B cell (primary cell): ENCODE results near the gene LAPTM4A. TPM values are rescaled to one million over a fixed set of nuclear protein-coding genes. Genes with fewer than 3 reads are reported as not detected.

Source experiments
- ATAC-seq: fragments of 200-7000 bp; cut with Tn5 transposase; one replicate; pipeline ENCODE4 v1.10.0; 2021; ENCODE audit warnings: low read depth, mild to moderate bottlenecking, moderate number of reproducible peaks, moderate library complexity
- CTCF ChIA-PET: fragments of 350-600 bp; sonication (Branson Sonifier 250); formaldehyde crosslinking; loops from one replicate; lab custom pipeline; 2021; ENCODE audit warnings: antibody characterized with exemption, inconsistent platforms; lab: Charles Lee
- POLR2A ChIA-PET: fragments of 350-600 bp; sonication (Branson Sonifier 250); formaldehyde crosslinking; loops from one replicate; lab custom pipeline; 2021; ENCODE audit warnings: antibody characterized with exemption; lab: Charles Lee
- DNase-seq: peaks from one replicate; pipeline ENCODE4 v3.0.0; 2013
- H2AFZ ChIP-seq: 2 replicates; pipeline ENCODE4 v1.6.1; 2012; ENCODE audit warnings: mild to moderate bottlenecking, low read depth, low read length; ENCODE audit not compliant: insufficient read depth, poor library complexity, severe bottlenecking
- H3K27ac ChIP-seq, 2 donors: 1 replicate in 1 of 2; 2 replicates in 1 of 2; pipeline ENCODE4 v1.5.1; 2012 to 2013; ENCODE audit warnings: low read length in 2 of 2, mild to moderate bottlenecking in 2 of 2, moderate library complexity in 1 of 2
- H3K27me3 ChIP-seq, 4 experiments: fragments of 200-600 bp in 1 of 4; sonication (generic) in 1 of 4; replicated peaks in 1 of 4; 1 replicate in 2 of 4; 2 replicates in 2 of 4; pipeline versions ENCODE4 v1.6.1 to v1.7.0; 2013 to 2016; ENCODE audit warnings: low read length in 3 of 4, mild to moderate bottlenecking in 2 of 4, mixed read lengths in 1 of 4, moderate library complexity in 1 of 4; ENCODE audit not compliant: insufficient read depth in 4 of 4, control insufficient read depth in 3 of 4; ENCODE audit errors: control extremely low read depth in 1 of 4
- H3K36me3 ChIP-seq, 2 experiments: replicated peaks in 1 of 2; 1 replicate in 1 of 2; 2 replicates in 1 of 2; pipeline versions ENCODE4 v1.6.1 to v1.7.1; 2013; ENCODE audit warnings: low read length in 1 of 2; ENCODE audit not compliant: insufficient read depth in 2 of 2, control insufficient read depth in 1 of 2; ENCODE audit errors: control extremely low read depth in 1 of 2, extremely low read depth in 1 of 2
- H3K4me1 ChIP-seq, 2 donors: fragments of 200-600 bp in 1 of 2; sonication (generic) in 1 of 2; 1 replicate in 1 of 2; 2 replicates in 1 of 2; pipeline versions ENCODE4 v1.5.1 to v1.6.1; 2013 to 2017; ENCODE audit warnings: low read length in 2 of 2; ENCODE audit not compliant: control insufficient read depth in 2 of 2, insufficient read depth in 2 of 2
- H3K4me2 ChIP-seq: replicated peaks from 2 replicates; pipeline ENCODE3; 2012; ENCODE audit warnings: mild to moderate bottlenecking, low read depth, low read length; ENCODE audit not compliant: poor library complexity, severe bottlenecking
- H3K4me3 ChIP-seq, 5 experiments: fragments of 200-600 bp in 1 of 5; sonication (generic) in 1 of 5; 1 replicate in 3 of 5; 2 replicates in 2 of 5; pipeline versions ENCODE4 v1.5.1 to v1.7.0; 2011 to 2016; ENCODE audit warnings: low read length in 4 of 5, mild to moderate bottlenecking in 4 of 5, low read depth in 2 of 5, control low read depth in 1 of 5, moderate library complexity in 1 of 5; ENCODE audit not compliant: insufficient read depth in 1 of 5; ENCODE audit errors: control extremely low read depth in 1 of 5, extremely low read depth in 1 of 5
- H3K79me2 ChIP-seq: fragments of 200-600 bp; sonication (generic); one replicate; pipeline ENCODE4 v1.6.0; 2016; ENCODE audit warnings: low read length; ENCODE audit not compliant: control insufficient read depth, insufficient read depth
- H3K9ac ChIP-seq: fragments of 200-600 bp; sonication (generic); 2 replicates; pipeline ENCODE4 v1.6.1; 2017; ENCODE audit warnings: mild to moderate bottlenecking, low read length, moderate library complexity
- H3K9me3 ChIP-seq, 3 donors: one replicate each; pipeline versions ENCODE4 v1.6.1 to v1.7.1; 2013; ENCODE audit warnings: low read length in 2 of 3; ENCODE audit not compliant: control insufficient read depth in 2 of 3, insufficient read depth in 1 of 3; ENCODE audit errors: control extremely low read depth in 1 of 3
- H4K20me1 ChIP-seq: 2 replicates; pipeline ENCODE4 v1.6.0; 2012; ENCODE audit warnings: mild to moderate bottlenecking, low read length; ENCODE audit not compliant: insufficient read depth, control insufficient read depth, poor library complexity, severe bottlenecking
- H3K27ac Mint-ChIP-seq: one replicate; pipeline ENCODE4 v1.8.0; 2021; ENCODE audit warnings: mixed read lengths
- H3K27me3 Mint-ChIP-seq: one replicate; pipeline ENCODE4 v1.8.0; 2021; ENCODE audit warnings: mixed read lengths
- H3K4me1 Mint-ChIP-seq: one replicate; pipeline ENCODE4 v1.8.0; 2021; ENCODE audit warnings: mixed read lengths
- H3K4me3 Mint-ChIP-seq: one replicate; pipeline ENCODE4 v1.8.0; 2021; ENCODE audit warnings: mixed read lengths
- H3K9me3 Mint-ChIP-seq: one replicate; pipeline ENCODE4 v1.8.0; 2022; ENCODE audit warnings: mixed read lengths; ENCODE audit not compliant: insufficient read depth
- EZH2 ChIP-seq: IDR thresholded peaks from 2 replicates; pipeline ENCODE4 v1.6.1; 2012; ENCODE audit warnings: borderline replicate concordance, low read depth, mild to moderate bottlenecking, moderate library complexity, low read length; ENCODE audit not compliant: insufficient read depth, poor library complexity, severe bottlenecking
- WGBS: methylation state at CpG from one replicate; pipeline ENCODE4 v1.1.5; 2013; ENCODE audit warnings: missing lambda C conversion rate; ENCODE audit not compliant: insufficient coverage; 5-methylcytosine and 5-hydroxymethylcytosine counted together
- intact Hi-C: fragments of 100-400 bp; cut with micrococcal nuclease; formaldehyde crosslinking; loops from one replicate; pipeline ENCODE4 v1.10.0; 2022
- polyA plus RNA-seq: library from polyadenylated mRNA; depleted of rRNA; stranded (reverse); fragments of >200 nt; gene quantifications from 2 replicates; pipeline ENCODE4 v1.2.3, GENCODE V29; 2012
- total RNA-seq, 2 donors: library from RNA; stranded (reverse); fragments of 120-200 nt in 1 of 2; gene quantifications; 1 replicate in 1 of 2; 2 replicates in 1 of 2; pipeline versions ENCODE4 v1.2.3 to v1.2.4, GENCODE V29; 2013 to 2022
- TF ChIP-seq, protein P1 (sequence below): fragments of 200-600 bp; IDR thresholded peaks from one replicate; pipeline ENCODE4 v1.8.0; 2022; ENCODE audit warnings: antibody characterized with exemption, mild to moderate bottlenecking

LAPTM4A gene
- total and polyA plus RNA-seq, 2 donors (not counting 1 experiment from before 2014, with no cell fraction given) = 45.9 to 74.4 TPM

DNA sequence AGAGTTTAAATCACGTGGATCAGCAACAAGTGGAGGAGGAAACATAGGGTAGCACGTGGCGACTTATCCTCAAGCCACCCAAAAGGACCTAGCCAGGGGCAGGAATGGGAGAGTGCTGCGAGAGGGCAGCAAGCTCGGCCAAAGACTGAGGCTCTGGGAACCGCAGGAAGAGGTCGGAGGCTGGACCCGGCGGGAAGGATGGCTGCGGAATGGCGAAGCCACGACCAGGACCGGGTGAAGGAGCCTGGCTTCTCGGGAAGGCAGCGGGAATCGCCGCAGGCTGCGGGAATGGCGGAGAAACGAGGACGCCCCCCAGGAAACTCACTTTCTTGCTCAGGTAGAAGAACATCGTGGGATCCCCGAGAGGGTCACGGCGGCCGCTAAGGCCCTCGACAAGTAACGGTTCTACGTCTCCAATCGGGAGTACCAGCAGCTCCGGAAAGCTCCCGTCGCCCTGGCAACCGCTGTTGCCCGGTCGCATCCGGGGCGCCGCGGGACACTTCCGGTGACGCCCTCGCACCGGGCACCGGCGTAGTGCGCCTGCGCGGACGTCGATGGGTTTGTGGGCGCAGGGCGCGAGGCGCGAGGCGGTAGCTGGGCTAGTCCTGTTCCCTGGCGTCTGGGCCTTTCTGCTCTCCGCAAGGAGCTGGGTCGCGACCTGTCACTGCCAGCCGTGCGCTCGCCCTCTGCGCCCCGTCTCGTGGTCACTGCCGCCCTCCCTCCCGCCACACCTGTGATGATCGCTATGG, 61.6 kb downstream of the LAPTM4A start, which contains the start of gene WDR35:
Gene WDR35 (minus strand): TSS at position 439 of the 749 bp plus-strand sequence. CDS start 90 bp downstream, at position 349.
- ChIA-PET POLR2A (interaction anchor here (0.6 kb wide), 3 partner anchors 55 to 89 kb away, joined by 3 to 5 read pairs (median 3); no protein-coding TSS in a partner anchor), CTCF (interaction anchor here (0.7 to 1.3 kb wide), 5 partner anchors 22 to 64 kb away, joined by 3 to 4 read pairs (median 3); no protein-coding TSS in a partner anchor)
- TF ChIP-seq, protein P1, sequence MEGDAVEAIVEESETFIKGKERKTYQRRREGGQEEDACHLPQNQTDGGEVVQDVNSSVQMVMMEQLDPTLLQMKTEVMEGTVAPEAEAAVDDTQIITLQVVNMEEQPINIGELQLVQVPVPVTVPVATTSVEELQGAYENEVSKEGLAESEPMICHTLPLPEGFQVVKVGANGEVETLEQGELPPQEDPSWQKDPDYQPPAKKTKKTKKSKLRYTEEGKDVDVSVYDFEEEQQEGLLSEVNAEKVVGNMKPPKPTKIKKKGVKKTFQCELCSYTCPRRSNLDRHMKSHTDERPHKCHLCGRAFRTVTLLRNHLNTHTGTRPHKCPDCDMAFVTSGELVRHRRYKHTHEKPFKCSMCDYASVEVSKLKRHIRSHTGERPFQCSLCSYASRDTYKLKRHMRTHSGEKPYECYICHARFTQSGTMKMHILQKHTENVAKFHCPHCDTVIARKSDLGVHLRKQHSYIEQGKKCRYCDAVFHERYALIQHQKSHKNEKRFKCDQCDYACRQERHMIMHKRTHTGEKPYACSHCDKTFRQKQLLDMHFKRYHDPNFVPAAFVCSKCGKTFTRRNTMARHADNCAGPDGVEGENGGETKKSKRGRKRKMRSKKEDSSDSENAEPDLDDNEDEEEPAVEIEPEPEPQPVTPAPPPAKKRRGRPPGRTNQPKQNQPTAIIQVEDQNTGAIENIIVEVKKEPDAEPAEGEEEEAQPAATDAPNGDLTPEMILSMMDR = no peak
- TF ChIP-seq EZH2 = no peak
- peak within 1 kb of the TSS; percentile 82 for H3K4me2 ChIP-seq
- Mint-ChIP-seq H3K27me3 (peaks cover 21% of the 10 kb centered on the region), H3K4me3 (peak within 1 kb of the TSS; percentile 91), H3K27ac (peak within 1 kb of the TSS; percentile 89), H3K4me1 (peaks cover 28% of the 10 kb centered on the region), H3K9me3 (no peaks in the 10 kb centered on the region)
- intact Hi-C loops = loop anchor here (1.0 to 10.0 kb wide), 6 partner anchors 23 to 1430 kb away; partner anchors contain the start of genes LAPTM4A, MATN3, RDH14 and RHOB
- H3K79me2 ChIP-seq = no peaks in the 10 kb centered on the region
- peaks cover 16 to 22% of the 10 kb centered on the region in 2 donors for H3K4me1 ChIP-seq
- H3K27me3 ChIP-seq = peaks cover 0 to 7% (median 2%) of the 10 kb centered on the region in 4 experiments
- peak within 1 kb of the TSS; percentile 68 to 93 (median 88) for H3K4me3 ChIP-seq
- no peaks in the 10 kb centered on the region for H3K9me3 ChIP-seq
- H4K20me1 ChIP-seq = no peaks in the 10 kb centered on the region
- H3K9ac ChIP-seq = peak within 1 kb of the TSS; percentile 90
- under 1% methylated on average over 66 of the region's 70 CpGs for WGBS
- peak within 1 kb of the TSS; percentile 69 to 77 for H3K27ac ChIP-seq
- peak within 1 kb of the TSS; percentile 96 for H2AFZ ChIP-seq
- ATAC-seq (peak; percentile 88), DNase-seq (peak; percentile 92)
- no peaks in the 10 kb centered on the region for H3K36me3 ChIP-seq
